NCI-H748 treated with DMSO at 0.1 percent for 48 hours (cell line): ENCODE results near the gene TNNT2.

Source experiments
- DNase-seq: peaks from one replicate; lab custom pipeline; 2025; lab: John Stamatoyannopoulos, UW

TNNT2 gene

DNA sequence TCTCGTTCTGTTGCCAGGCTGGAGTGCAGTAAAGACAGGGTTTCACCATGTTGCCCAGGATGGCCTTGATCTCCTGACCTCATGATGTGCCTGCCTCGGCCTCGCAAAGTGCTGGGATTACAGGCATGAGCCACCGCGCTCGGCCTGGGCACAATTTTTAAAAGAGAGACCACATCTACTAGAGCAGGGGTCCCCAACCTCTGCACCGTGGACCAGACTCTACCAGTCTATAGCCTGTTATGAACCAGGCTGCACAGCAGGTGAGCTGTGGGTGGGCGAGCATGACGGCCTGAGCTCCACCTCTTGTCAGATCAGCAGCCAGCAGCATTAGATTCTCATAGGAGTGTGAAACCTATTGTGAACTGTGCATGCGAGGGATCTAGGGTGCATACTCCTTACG lies 20.8 kb downstream of the TNNT2 start:
- no peak for DNase-seq

DNA sequence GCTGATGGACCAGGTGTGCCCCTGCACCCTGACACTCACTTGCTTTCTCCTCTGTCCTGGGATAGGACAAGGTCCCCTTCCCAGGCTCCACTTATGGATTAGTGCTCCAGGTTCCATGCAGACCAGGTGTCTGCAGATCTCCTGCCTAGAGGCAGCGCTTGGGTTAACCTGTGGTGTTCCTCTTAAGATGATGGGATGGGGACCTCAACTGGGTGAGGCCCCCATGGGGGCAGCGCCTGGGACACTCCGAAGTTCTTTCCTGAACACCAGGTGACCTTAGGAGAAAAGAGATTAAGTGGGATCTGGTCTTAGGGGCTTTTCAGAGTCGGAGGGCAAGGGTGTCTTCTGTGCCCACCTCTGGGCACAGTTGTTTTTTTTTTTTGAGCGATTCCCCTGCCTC lies 21.2 kb downstream of the TNNT2 start:
- no peak for DNase-seq

DNA sequence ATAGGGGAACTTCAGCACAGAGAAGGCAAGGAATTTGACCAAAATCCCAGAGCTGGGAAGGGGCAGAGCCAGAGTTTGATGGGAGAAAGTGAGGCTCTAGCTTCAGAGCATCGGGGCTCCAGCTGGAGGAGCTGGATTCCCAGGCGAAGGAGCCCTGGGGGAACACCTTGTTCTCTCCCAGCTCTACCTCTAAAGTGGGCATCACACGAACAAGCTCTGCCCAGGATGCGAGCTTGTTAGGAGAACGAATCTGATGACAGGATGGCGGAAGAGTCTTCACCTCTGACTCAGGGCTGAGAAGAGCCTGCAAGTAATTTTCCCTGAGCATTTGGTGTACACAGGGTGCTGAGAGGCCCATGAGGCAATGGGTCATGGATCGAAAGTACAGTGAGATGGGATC lies 22.0 kb downstream of the TNNT2 start:
- DNase-seq: no peak

DNA sequence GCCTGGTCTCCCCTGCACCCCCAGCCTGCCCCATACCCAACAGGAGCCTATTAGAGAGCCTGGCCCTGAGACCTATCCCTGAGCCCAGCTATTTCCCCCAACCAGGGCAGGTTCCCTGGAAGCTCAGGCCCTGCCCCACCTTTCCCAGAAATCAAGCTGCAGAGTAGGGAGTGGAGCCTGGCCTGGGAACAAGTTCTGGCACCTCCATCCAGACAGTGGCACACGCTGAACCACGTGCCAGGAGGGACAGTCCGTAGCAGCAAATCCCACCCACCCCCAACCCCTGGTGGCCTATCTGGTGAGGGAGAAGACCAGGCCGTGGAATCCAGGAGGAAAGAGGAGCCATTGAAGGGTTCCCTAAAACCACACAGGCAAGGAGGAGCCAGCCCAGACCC lies 22.6 kb downstream of the TNNT2 start:
- DNase-seq: no peak

DNA sequence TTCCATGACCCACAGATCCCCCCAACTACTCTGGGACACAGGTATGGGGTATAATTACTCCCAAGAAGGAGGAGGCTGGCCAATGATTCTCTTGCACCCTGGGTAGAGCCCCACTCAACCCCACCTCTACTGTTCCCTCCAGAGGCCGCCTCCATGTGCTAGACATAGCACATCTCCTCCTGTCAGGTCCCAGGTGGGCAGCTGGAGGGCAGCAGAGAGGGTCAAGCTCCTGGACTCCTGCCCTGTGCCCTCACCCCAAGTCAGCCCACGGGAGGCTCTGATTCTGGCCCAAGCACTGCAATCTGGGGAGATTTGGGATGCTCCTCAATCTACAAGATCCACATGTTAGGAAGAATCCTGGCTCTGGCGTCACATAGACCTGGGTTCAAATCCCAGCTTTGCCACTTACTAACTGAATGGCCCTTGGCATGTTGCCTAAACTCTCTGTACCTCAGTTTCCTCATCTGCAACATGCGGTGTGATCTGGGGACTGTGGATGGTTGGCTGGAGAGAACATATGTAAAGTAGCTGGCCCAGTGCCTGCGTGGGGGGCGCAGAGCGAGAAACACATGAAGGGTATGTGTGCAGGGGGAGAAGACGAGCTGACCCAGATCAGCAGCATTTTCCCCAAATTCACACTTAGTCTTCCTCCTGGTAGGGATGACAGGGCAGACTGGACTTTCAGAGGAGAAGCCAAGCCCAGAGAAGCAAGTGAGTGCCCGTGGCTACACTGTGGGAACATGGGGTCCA lies 23.2 kb downstream of the TNNT2 start:
- no peak for DNase-seq

DNA sequence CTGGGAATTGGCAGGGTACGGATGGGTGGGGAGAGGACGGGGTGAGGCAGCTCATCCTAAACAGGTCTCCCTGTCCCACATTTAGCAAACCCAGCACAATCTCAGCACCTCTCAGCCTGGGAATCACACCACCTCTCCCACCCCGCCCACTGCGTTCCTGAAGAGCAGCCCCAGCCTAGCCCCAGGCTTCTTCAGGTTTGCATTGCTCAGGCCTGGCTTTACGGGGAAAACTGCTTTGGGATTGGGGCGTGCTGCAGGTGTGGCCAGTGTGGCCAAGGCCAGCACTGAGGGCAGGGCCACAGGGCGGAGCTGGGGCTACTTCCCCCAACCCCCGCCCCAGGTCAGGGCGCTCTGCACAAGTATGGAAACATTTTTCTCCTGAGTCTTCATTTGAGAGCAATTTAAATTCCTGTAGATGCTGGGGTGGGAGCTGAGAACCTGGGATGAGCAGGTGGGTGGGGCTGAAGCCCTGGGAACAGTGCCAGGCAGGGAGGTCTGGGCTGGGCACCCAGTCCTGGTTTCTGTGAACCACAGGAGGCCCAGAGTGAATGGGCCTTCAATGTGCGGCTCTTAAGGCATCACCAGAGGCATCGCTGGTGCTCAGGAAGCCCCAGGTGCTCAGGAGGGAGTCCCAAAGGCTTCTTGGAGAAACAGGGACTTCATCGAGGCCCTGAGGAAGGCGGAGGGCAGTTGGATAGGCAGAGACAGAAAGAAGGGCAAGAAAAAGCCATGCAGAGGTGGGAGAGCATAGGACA lies 24.1 kb downstream of the TNNT2 start:
- no peak for DNase-seq

DNA sequence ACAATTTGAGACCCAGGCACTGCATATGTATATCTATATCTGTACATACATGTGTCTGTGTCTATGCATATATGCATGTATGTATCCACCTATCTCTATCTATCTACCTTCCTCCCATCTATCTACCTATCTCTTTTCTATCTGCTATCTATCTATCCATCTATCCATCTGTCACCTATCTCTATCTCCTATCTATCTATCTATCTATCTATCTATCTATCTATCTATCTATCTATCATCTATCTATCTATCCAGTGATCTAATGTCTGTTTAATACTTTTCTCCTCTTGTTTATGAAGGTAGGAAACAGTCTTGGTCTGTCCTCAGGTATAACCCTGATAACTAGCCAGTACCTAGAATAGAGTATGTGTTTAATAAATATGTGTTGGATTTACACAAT lies 25.9 kb downstream of the TNNT2 start:
- no peak for DNase-seq

DNA sequence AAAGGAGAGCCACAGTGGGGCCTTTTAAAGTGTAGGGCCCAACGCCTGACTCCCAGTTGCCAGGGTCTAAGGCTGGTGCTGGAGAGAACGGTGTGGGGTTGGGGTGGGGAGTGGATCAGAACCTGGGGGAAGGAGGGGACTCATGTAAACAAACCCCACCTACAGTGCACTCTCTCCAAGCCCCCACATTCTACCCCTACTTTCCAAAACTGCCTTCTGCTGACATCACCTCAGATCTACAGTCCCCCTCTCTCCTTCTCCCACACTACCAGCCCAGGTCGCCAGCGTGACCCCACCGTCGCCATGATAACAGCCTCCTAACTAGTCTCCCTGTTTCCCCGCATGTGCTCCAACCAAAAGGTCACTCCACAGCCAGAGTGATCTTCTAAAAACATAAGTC lies 26.6 kb downstream of the TNNT2 start:
- no peak for DNase-seq

DNA sequence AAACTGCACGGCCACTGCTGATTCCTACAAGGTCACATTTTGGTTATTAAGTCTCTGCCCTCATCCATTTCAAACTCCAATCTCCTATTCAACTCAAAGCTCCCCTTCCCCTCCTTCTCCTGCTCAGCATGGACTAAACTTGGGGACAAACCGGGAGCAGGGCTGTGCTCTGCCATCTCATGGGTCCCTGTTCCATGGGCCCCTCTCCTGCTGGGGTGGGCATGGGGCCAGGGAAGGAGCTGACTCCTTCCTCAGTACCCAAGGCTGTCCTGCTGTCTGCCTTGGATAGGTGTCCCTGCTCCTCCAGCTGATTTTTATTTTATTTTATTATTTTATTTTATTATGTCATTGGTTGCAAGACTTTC lies 27.1 kb downstream of the TNNT2 start:
- DNase-seq: no peak

DNA sequence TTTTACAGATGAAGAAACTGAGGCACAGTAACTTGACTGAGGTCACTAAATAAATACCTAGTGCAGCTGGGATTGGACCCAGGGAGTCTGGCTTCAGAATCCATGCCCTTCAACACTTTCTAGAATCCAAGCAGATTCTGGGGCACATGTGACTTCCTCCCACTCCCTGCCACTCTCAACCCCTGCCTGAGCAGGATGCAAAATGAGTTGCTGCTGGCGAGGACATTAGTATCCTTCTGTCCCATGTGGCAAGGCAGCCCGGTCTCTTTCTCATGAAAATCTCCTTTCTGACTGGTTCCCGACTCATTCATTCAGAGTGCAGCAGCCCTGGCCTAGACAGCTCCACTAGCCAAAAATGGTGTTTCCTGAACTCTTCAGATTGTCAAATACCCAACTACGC lies 28.4 kb downstream of the TNNT2 start:
- DNase-seq: no peak

DNA sequence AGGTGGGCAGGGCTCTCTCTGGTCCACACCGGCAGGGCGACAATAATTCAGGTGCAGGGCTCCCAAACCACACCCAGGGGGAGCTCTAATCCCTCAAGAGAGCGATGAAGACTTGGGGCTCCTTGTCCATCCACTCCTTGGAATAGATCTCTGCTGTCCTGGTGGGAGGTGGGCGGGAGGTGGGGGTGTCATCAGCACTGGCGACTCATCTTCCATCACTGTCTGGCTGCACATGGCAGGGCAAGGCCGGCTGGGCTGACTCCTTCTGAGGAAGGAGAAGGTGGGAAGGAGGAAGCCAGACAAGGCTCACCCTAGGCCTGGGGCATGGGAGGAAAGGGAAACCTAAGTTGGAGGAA lies 29.3 kb downstream of the TNNT2 start:
- DNase-seq: no peak

DNA sequence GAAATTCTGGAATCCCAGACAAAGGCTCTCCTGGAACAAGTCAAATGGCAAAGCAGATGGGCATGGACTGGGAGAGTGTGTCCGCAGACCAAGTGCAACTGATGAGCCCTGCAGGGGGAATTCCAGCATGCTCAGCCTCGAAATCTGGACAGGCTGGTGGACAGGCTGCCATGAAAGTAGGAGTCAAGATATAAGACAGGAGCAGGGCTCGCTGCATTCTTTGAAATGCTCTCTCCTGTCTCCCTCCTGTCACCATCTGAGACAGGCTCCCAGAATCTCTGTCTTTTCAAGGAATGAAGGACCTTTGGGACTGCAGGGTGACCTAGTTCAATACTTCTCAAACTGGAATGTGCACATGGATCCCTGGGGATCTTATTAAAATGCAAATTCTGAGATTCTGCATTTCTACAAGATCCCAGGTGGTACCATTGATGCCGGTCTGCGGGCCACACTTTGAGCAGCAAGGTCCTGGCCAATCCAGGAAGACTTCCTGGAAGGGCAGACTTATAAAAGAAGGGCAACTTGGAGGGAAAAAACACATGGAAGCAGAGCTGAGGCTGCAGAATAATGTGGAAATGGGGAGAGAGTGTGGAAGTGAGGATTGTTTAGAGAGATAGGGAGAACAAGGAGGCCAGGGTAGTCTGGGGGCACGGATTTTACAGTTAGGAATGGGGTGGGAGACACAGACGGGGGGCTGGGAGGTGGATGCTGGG lies 29.8 kb downstream of the TNNT2 start:
- no peak for DNase-seq

DNA sequence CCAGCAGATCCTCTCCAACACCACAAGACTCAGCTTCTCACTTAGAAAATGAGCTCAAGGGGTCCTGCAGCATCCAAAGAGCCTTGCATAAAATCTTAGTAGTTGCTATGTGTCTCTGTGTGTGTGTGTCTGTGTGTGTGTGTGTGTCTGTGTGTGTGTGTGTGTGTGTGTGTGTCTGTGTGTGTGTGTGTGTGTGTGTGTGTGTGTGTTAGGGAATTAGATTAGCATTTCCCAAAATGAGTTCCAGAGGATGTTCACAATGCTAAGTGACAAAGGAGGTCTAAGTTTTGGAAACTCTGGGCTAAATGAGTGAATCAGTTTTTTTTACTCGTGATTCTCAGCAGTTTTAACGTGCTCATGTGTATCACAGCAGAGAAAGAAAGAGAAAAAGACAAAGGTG lies 30.5 kb downstream of the TNNT2 start:
- DNase-seq: no peak

DNA sequence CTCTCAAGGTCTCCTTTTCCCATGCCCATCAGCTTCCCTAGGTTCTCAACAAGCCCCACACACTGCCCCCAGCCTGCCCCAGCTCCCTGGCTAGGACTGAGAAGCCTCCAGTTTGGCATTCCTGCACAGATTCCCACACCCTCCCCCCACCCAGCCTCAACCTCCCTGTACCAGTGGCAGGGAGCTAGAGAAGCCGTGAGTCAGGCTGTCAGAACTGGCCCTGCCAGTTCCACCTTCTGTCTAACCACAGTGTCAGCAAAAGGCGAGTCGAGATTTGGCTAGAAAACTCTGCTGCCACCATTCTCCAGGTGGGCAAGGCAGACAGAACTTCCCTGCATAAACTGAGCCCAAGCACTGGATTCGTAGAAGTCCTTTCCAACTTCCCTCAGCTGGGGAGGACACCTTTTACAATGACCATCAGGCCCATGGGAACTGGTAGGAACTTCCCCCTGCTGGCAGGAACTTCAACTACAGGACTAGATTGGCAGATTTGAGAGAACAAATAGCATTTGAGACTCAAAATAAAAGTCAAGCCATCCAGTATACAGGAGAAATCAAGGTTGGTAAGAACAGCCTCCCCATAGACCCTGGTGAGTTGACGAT lies 31.0 kb downstream of the TNNT2 start:
- DNase-seq: peak; percentile 5

DNA sequence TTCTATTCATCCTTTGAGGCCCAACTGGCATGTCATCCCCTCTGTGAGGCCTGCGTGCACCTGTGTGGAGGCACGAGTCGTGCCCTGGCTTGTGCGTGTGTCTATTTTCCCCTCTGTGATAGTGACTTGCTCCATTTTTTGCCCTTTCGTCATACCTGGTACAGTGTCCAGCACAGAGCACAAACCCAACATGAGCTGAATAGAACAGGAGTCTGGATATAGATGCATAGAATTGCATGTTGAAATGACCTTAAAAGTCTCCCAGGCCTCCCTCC lies 32.5 kb downstream of the TNNT2 start:
- no peak for DNase-seq

DNA sequence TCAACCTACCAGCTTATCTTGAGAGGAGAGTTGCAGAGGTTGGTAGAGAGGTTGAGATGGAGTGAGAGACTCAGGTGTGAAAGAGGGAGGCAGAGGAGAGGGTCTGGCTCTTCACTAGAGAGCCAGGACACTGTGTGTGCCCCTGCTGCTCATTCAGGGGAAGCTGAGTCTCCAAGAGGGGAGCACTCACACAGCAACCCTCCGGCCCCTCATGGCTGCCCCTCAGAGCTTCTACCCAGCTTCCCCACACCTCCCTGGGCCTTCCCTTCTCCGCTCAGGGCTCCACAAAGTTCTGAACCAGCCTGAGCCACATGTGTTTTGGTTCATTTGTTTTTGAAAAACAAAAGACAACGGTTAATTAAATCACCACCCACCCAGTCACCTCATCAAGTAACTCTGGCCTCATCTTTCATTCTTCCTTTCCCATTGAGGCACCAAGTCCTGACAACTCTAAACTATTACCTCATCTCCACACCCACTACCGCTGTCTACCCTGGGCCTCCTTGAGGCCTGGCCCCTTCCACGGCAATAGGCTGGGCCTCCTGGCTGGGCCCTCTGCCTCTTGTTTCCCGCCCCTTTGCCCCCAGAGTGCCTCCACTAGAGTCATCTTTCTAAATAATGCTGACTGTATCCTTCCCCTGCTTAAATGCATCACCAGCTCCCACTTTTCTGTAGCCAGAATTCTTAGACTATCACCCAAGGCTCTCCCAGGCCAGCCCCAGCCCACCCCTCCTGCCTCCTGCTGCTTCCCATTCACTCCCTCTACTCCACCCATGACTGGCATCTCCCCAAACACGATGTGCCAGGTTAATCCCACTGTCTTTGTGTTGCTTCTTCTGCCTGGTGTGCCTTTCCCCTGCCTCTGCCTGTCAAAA lies 33.0 kb downstream of the TNNT2 start:
- DNase-seq: no peak

DNA sequence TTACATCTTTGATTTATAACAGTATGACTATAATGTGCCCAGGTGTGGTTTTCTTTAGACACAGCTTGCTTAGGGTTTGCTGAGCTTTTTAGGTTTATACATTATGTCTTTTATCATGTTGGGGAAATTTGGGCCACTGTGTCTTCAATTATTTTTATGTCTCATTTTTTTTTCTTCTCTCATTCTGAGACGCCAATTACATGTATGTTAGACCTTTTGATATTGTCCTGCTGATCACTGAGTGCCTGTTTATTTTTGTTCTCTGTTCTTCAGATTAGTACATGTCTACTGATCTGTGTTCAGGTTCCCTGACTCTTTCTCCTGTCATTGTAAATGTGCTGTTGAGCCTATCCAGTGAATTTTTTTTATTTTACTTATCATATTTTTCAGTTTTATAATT lies 36.1 kb downstream of the TNNT2 start:
- no peak for DNase-seq

DNA sequence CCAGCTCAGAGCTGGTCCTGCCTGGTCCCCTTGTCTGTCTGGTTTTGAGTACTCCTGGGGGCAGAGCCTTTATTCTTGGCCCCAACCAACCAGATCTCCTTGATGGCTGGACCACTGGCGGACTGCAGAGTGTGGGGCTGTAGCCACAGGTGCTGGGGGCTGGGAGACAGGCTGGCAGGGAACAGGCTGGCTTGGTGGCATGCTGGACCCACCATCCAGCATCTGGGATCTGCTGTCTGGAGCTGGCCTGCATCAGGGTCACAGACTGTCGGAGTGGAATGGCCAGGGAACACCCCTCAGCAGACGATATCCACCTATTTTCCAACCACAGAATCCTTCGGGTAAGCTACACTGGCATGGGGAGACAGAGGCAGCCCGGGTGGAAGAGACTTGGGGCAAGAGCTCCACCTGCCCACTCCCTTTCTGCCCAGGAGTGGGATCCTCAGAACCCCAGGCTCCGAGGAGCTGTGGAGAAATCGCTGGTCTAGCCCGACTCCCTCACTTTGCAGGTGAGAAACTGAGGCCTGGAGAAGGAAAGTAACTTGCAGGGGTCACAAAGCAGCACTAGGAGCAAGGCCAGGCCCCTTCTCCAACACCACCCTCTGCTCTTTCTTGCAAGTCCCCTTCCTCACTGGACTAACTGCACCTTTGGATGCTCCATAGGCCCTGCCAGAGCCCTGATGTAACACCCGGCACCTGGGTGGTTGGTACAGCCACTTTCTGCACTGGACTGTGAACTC lies 40.6 kb downstream of the TNNT2 start:
- no peak for DNase-seq

DNA sequence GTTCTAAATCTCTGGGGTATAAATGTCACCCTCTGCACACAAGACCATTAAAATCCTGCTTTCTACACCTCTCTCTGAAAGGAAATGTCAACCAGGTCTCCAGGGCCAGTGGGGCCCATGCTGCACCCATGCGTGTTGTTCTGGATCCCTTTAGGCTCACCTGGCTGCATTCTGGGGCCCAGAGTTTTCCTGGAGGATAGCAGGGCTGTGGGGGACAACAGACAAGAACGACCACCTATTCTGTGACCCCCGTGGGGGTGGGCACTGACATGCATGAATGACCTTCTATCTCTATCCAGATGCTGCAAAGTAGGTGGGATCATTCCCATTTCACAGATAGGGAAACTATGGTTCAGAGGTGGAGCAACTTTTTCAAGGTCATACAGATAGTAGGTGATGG lies 41.6 kb downstream of the TNNT2 start:
- DNase-seq: no peak

DNA sequence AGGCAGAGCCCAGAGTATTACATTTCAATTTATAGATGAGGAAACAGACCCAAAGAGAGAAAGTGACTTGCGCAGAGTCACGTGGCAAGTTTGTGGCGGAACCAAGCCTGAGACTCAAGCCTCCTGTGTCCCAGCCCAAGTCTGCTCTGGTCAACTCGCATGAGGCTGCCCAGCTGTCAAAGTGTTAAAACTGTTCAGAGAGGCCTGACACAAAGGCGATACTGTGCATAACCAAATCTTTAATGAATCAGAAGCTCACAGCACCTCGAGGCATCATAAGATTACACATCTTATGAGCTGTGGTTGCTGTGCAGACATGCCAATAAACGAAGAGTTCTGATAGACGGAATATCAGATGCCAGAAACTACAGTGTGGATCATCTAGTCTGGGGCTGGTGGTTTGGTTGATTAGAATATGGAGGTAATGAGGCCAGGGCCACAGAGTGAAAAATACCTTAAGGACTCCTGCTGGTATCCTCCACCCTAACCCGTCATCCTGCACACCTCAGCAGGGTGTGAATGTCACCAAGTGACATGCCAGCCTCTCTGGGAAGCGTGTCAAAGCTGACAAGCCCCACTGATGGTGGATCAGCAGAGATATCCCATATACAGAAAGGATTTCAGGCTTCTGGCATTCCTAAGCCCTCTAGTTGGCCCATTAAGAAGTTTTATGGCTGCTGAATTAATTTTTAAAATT lies 42.2 kb downstream of the TNNT2 start:
- DNase-seq: no peak
